HG03108 (cell line): ENCODE data around the gene FAF1.
"Not testable (repeated sequence)": the region's sequence is repeated elsewhere in the genome, so short reads cannot be mapped to it uniquely, and the experiment has no call there.

Experiments
- ATAC-seq: cut with Tn5 transposase; IDR thresholded peaks from one replicate; pipeline ENCODE4 v1.9.1; 2021; ENCODE audit warnings: moderate library complexity; ENCODE audit not compliant: unreplicated experiment

FAF1 gene

DNA sequence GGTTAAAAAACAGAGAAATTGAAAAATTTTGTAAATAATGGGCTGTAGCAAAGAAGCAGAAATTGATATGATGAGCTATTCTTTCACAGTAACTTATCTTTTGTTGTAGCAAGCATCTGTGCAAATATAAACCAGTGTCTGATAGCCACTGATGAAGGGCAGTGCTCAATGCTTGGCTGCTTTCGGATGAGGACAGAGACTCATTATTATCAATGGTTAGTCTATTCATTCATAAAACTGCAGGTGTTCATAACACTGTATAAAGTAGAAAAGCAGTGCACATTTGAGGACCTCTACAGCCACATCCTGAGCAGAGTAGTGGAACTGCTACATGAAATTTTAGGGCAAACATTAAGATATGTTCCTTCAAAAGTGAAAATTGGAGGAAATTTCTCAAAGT, 107.2 kb downstream of the FAF1 start:
- ATAC-seq, result no peak

DNA sequence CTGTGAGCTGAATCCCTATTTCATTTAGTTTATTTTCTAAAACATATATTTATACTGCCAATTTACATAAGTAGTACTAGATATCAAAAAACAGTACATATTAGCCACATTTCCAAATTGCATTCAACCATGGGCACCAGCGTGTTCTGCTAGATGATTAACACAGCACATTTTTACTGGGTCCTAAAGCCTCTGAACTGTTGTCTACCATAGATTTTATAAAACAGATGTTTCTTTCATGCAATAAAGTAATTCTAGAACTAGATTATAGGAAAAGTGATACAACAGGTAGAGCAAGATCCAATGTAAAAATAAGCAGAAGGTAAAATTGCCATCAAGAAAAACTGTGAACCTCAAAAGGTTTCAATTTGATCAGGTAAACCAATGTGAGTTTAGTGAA, 108.6 kb downstream of the FAF1 start:
- ATAC-seq, result no peak

DNA sequence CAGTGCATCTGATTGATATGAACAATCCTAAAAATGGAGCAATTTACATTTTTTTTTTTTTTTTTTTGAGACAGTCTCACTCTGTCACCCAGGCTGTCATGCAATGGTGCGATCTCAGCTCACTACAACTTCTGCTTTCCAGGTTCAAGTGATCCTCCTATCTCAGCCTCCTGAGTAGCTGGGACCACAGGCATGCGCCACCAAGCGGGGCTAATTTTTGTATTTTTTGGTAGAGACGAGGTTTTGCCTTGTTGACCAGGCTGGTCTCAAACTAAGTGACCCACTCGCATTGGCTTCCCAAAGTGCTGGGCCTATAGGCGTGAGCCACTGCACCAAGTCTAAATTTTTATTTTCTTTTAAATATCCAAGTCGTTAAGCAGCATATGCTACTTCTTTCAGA, 109.0 kb downstream of the FAF1 start:
- ATAC-seq, result no peak

DNA sequence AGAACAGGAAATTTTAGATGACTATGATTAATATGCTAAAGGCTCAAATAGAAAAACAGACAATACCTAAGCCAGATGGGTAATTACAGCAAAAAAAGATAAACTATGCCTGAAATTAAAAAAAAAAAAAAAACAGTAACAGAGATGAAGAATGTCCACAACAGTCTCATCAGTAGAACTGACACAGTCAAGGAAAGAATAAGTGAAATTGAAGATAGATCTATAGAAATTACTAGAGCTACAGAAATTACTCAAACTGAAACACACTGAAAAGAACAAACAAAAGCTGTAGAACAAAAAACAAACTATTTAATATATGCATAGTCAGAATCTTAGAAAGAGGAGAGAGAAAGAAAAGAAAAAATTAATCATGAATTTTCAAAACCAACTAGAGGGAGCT, 112.8 kb downstream of the FAF1 start:
- no peak for ATAC-seq

DNA sequence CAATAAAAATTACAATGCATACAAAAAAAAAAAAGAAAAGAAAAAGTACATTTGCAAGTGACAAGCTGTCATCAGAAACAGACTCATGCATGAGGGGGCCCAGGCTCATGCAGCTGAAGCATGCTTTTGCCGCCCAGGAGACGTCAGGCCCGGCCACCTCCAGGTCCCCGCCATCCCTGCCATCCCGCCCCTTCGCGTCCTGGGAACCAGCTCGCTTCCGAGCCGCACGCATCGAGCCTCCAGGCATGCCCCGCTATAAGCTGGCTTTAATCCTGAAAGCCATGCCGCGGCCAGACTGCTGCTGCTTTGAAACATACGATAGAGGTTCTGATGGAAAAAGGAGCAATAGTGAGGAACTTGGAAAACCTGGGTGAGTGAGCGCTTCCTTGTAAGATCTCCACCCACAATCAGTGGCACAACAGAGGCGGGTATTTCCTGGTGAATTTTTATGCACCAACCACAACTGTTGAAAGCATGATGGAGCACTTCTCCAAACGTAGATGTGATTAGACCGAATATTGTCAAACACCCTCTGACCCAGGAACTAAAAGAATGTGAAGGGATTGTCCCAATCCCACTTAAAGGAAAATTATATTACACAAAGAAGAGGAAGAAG, 113.7 kb downstream of the FAF1 start:
- ATAC-seq, result no peak

DNA sequence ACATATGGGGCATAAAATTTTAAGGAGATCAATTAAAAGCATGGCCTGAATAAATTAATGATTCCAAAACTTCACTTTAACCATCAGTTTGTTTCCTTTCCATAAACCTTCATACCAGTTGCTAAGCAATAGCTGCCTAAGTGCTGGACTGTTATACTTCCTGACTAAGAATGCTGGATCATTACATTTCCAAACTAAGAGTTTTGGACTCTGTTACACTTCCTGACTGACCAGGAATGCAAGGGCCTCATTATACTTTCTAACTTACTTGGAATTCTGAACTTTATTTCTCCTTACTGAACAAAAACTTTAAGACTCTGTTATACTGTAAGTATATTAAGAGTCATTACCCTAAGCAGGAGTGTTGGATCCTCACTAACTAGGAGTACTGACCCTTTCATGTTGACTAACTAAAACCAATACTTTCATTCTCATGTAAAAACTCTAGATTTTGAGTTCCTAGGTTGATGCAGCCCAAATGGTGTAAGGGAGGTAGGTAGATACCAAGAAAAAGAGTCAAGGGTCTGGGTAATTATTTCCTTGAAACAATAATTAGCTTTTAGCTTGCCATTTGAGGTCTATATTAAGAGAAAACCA, 118.2 kb downstream of the FAF1 start:
- no peak for ATAC-seq

DNA sequence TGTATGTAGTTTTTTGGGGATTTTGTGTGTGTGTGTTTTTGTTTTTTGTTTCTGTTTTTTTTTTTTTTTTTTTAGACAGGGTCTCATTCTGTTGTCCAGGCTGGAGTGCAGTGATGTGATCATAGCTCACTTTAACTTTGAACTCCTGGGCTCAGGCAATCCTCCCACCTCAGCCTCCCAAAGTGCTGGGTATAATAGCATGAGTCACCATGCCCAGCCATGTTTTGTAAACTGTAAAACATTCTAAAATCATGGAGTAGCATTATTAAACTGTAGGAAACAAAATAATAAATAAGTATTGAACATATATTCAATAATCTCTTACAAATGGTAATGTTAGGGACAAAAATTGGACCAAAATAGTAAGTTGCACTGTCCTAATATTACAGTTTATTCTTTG, 124.0 kb downstream of the FAF1 start:
- no peak for ATAC-seq

DNA sequence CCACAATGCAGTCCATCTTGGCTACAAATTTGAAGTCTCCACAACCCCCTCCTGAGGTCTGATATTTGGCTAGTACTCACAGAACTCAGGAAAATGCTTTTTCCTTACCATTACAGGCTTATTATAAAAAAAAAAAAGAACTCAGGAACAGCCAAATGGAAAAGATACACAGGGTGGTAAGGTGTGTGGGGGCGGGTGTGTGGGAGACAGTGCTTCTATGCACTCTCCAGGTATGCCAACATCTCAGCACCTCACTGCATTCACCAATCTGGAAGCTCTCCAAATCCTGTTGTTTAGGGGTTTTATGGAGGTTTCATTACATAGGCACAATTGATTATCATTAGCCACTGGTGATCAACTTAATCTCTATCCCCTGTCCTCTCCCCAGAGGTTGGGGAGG, 126.9 kb downstream of the FAF1 start:
- no peak for ATAC-seq

DNA sequence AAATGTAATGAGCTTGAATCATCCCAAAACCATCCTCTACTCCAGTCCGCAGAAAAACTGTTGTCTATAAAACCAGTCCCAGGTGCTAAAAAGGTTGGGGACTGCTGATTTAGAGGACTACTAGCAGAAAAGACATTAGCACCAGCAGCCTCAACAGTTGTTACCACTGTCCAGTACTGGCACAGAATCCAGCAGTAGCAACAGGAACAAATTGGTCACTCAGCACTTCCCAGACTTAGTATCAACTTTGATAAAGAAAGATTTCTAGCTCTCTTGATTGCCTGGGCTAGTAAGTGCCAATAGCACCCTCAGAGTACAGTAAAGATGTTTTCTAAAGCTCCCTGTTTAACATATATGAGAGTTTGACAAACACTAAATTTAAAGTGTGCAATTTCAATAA, 127.9 kb downstream of the FAF1 start:
- ATAC-seq, result no peak

DNA sequence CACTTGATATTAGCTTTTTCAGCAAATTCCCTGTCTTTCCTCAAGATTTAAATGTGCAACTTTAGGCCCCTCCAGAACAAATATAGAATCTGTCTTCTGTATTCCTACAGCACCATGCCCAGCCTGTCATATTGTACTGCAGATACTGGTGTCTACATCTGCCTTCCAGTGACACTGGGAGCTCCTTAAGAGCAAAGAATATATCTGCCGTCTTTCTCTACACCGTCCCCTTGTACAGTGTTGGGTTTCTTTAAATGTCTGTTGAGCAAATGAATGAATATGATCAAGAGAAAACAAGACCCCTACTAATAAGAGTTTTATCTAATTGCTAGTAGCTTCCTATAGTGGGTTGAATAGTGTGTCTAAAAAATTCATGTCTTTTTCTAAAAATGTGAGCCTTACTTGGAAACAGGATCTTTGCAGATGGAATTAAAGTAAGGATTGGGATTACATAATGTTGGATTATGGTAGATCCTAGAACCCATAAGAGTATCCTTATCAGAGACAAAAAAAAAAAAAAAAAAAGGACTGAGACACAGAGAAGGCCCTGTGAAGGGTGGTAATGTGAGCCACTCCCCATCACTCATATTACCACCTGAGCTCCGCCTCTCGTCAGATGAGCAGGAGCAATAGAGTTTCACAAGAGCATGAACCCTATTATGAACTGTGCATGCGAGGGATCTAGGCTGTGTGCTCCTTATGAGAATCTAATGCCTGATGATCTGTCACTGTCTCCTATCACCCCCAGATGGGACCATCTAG, 128.6 kb downstream of the FAF1 start:
- no peak for ATAC-seq

DNA sequence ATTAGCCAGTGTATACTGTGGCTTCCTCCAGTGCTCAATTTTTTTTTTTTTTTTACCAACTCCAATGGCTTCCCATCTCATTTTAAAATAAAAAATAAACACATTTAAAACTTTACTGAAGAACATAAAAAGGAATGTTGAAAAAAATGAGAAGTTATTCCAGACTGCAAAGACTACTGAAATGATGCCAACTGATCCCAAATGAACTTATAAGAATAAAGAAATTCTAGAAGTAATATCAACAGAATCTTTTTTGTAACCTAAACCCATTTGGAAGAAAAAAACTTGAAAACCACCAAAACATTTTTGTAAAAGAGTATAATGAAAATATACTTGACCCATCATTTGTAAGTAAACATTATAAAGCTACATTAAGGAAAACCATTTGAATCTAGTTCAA, 129.4 kb downstream of the FAF1 start:
- no peak for ATAC-seq

DNA sequence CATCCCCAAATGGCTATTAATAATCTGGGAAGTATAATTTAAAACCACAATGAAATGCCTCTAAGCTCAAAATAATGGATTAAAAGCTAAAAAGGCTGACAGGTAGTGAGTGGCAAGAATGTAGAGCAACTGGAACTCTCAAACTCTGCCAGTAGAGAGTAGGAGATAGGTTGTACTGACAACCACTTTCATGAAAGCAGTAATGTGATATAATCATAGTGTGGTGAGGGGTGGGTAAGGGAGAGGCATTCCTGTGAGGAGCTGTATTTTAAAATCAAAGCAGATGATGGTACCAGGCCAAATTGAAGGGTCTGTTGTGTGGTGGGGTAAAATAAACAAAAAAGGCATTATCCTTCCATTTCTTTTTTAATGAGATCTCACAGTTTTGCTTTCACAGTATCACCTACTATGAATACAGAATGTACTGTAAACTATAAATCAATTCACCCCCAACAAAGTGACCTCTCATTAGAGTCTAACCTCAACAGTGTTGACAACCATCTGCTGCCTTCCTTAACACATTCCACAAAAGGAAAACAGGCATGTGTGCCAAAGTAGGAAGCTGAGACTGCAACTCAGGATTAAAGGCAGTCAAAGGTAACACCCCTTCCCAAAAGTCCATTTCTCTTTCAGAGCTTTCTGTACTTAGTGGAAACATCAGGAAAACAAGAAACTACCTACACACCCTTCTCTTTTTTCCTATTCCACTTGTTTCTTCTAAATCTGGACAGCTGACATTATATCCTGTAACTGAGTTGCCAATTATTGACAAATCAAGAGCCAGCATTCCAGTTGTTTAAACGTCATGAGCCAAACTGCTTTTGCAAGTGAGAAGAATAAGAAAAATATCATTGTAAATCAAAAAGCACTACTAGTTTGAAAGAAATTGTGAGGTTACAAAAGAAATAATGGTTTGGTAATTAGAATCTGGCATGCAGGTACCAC, 130.8 kb downstream of the FAF1 start:
- no peak for ATAC-seq

DNA sequence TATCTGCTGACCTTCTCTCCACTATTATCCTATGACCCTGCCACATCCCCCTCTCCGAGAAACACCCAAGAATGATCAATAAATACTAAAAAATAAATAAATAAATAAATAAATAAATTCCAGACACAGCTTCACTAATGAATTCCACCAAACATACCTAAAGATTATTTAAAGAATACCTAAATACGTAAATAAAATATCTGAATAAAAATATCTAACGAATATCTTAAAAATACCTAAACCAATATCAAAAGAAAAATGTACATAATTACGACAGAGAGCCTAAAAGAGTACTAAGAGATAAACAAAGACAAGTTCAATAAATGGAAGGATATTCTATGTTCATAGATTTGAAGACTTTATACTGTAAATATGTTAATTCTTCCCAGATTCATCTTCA, 132.5 kb downstream of the FAF1 start:
- no peak for ATAC-seq

DNA sequence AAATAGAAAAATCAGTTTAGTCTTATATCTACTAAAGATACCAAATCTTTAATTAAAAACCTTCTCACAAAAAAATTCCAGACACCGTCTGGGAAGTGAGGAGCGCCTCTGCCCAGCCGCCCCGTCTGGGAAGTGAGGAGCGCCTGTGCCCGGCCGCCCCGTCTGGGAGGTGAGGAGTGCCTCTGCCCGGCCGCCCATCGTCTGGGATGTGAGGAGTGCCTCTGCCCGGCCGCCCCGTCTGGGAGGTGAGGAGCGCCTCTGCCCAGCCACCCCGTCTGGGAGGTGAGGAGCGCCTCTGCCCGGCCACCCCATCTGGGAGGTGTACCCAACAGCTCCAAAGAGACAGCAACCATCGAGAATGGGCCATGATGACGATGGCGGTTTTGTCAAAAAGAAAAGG, 133.3 kb downstream of the FAF1 start:
- ATAC-seq, result not testable (repeated sequence)

DNA sequence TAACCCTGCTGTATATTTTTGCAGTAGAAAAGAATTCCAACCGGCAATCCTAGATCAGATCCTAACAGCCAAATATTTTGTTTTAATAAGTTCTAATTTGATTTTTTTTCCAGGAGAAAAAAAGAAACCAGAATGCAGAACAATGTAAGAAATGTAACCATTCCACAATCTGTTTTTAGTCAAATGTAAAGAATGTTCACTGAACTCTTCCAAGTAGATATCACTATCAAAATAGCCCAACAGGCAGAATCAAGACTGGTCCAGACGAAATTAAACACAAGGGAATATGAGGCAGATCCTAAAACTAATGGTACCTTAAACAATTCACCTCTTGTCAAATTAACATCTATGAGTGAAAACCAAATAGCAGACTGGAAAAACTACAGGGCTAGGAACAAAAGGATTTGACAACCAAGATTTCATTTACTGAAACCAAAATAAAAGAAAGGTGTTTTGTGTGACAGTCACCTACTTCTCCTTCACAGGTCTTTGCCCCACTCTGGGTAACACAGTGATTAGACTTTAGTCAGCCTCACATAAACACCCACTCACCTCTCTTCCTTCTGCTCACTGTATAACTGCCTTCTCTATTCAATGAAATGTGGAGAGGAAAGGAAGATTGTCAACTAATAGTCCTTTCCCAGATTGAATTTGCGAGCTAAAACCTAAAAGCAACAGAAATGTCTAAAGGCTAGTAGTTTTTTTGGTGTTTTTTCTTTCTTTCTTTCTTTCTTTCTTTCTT, 137.9 kb downstream of the FAF1 start:
- no peak for ATAC-seq

DNA sequence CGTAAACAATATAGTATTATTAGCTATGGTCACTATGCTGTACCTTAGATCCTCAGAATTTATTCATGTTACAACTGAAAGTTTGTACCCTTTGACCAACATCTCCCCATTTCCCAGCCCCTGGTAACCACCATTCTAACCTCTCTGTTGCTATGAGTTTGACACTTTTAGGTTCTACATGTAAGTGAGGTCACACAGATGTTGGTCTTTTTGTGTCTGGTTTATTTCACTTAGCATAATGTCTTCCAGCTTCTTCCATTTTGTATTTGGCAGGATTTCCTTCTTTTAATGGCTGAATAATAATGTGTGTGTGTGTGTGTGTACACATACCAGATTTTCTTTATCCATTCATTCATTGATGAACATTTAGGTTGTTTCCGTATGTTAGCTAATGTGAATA, 139.5 kb downstream of the FAF1 start:
- ATAC-seq, result no peak

DNA sequence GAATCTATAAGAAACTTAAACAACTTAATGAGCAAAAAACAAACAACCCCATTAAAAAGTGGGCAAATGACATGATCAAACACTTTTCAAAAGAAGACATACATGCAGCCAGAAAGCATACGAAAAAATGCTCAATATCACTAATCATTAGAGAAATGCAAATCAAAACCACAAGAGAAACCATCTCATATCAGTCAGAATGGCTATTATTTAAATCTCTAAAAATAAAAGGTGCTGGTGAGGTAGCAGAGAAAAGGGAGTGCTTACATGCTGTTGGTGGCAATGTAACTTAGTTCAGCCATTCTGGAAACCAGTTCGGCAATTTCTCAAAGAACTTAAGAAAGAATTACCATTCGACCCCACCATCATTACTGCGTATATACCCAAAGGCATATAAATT, 147.7 kb downstream of the FAF1 start:
- no peak for ATAC-seq

DNA sequence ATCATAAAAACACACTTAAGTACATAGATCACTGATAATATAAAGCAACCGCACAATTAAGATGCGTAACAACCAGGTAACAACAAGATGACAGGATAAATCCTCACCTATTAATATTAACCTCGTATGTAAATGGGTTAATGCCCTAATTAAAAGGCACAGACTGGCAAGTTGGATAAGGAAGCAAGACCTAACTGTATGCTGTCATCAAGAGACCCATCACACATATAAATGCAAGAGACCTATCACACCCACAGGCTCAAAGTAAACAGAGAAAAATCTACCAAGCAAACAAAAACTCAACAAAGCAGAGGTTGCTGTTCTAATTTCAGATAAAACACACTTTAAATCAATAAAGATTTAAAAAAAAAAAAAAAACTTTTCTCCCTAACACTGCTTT, 151.8 kb downstream of the FAF1 start:
- ATAC-seq, result no peak

DNA sequence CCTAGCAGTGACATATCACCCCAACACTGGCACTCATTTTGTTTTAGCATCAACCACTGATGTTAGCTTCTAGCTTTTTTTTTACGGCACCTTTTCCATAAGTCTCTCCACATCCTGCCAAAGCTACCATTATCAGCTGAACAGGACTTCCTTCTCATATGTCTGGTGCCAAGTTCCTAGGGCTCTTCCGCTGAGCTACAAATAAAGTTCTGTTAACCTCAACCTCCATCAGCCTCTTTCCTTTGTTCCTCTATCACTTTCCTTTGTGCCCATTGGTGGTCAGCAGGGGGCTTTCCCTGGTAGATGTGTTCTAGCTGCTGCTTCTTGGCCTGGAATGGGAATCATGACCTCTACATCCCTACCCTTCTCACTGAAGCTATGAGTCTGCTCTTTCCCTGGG, 163.8 kb downstream of the FAF1 start:
- no peak for ATAC-seq

DNA sequence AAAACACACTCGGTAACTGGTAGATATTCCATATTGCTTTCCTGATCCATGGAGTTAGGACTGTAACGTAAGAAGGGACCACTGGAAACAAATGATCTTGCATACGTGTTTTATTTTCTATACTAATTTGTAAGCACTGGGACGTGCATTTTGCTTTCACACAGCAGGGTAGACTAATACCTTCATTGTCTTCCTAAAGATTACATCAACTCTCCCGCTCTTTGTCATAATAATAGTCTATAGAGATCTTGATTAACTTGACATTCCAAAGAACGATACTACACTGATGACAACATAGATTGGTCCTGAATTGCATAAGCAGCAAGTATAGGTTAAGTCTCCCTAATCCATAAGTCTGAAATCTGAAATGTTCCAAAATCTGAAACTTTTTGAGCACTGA, 166.5 kb downstream of the FAF1 start:
- no peak for ATAC-seq

DNA sequence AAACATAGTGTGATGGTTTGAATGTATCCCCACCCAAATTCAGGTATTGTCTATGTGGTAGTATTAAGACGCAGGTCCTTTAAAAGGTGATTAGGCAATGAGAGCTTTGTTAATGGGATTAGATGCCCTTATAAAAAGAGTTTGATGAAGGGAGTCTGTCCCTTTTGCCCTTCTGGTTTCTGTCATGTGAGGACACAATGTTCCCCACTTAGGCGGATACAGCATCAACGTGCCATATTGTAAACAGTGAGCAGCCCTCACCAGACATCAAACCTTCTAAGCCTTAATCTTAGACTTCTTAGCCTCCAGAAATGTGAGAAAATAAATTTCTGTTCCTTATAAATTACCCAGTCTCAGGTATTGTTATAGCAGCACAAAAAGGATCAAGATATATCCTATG, 172.8 kb downstream of the FAF1 start:
- no peak for ATAC-seq
